GM21381 (cell line): ENCODE data around the gene CCDC39.
A peak's percentile ranks its signal among the peaks of the same experiment; 100 is the strongest.
"Not testable (repeated sequence)": the region's sequence is repeated elsewhere in the genome, so short reads cannot be mapped to it uniquely, and the experiment has no call there.

Experiments used
- ATAC-seq: cut with Tn5 transposase; IDR thresholded peaks from one replicate; pipeline ENCODE4 v1.9.1; 2021; ENCODE audit warnings: mild to moderate bottlenecking, moderate library complexity; ENCODE audit not compliant: unreplicated experiment

Gene CCDC39

GRCh38 chr3:180626844-180627243 is 52.4 kb downstream of the CCDC39 start:
- peak; percentile 95 for ATAC-seq

GRCh38 chr3:180624714-180625113 is 54.6 kb downstream of the CCDC39 start:
- peak; percentile 33 for ATAC-seq

- no peak for ATAC-seq
These were observed 59.6 kb downstream of the CCDC39 start for GRCh38 chr3:180619723-180620122.

GRCh38 chr3:180618563-180618962 is 60.7 kb downstream of the CCDC39 start:
- not testable (repeated sequence) for ATAC-seq

DNA sequence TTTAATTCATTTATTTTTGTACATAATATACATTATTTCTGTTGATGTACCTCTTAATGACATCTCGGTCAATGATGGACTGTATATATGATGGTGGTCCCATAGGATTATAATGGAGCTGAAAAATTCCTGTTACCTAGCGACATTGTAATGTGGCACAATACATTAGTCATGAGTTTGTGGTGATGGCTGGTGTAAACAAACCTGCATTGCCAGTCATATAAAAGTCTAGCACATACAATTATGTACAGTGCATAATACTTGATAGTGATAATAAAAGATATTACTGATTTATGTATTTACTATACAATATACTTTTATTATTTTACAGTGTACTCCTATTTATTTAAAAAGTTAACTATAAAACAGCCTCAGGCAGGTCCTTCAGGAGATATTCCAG is 62.2 kb downstream of the CCDC39 start:
- ATAC-seq: no peak

DNA sequence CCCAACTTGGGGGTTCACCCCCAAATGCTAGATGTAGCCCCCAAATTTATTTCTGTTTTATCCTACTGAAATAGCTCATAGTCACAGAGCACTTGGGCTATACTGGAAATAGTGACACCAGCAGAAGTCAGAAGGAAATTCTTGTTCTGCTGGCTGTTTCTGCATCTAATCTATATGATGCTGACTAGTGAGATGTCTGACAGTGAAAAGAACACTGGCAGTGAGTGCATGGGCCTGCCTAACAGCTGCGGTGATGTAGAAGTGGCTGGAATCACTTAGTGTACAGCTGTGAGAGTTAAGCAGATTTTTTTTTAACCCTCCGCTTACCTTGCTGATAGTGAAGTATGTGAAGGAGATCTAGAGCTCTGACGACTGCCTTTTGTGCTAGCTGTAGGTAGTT is 63.3 kb downstream of the CCDC39 start:
- no peak for ATAC-seq

GRCh38 chr3:180612364-180612763 is 66.9 kb downstream of the CCDC39 start:
- ATAC-seq: no peak

- ATAC-seq: no peak
These were observed 68.3 kb downstream of the CCDC39 start for GRCh38 chr3:180611006-180611405.

DNA sequence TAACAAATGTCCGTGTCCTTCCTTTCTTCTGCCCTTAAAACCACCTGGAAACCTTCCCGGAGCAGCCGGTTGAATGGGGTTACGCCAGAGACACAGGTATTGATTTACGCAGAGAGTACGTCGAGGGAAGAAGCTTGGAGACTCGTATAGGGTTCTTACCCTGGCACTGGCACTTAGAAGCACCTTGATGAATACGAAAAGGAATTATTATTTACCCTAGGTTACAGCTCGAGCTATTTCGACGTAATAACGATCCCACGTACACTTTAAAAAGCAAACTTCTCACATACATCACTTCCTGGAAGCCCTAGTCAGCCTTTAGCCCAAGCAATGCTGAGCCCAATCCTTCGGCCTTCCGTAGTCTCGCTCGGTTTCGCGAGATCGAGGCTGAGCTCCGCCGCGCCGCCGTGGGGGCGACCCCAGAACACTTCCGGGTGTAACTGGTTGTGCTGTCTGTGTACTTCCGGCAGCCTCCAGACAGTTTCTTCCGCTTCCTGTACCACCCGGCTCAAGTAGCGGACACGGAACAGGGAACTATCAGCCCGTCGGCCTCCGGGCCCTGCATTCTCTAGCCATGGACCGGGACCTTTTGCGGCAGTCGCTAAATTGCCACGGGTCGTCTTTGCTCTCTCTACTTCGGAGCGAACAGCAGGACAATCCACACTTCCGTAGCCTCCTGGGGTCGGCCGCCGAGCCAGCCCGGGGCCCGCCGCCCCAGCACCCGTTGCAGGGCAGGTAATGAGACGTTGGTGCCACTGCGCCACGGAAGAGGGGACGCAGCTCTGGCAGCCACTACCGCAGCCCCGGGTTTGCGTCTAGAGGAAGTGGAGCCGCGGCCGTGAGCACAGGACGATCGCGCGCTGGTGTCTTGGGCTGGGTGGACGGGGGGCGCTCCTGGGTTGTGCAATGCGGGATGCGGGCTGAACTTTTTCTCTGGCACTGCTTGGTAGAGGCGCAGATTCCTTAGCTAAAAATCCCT is 77.3 kb downstream of the CCDC39 start, which contains the start of gene TTC14:
TSS of gene TTC14 (plus strand) at position 476 of the 979 bp plus-strand sequence. CDS start at position 575, 99 bp downstream.
- peak; percentile 98 for ATAC-seq

- no peak for ATAC-seq
These were observed 78.8 kb downstream of the CCDC39 start for GRCh38 chr3:180600473-180600872.

DNA sequence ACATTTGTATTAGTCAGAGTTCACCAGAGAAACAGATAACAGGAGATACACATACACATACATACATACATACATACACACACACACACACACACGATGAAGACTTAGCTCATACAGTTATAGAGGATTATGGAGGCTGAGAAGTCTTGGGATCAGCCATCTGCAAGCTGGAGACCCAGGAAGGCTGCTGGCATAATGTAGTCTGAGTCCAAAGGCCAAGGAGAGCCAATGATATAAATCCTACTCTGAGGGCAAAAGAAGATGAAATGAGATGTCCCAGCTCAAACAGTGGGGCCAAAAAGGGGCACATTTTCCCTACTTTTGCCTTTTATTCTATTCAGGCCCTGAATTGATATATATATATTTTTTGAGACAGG is 83.7 kb downstream of the CCDC39 start:
- no peak for ATAC-seq

DNA sequence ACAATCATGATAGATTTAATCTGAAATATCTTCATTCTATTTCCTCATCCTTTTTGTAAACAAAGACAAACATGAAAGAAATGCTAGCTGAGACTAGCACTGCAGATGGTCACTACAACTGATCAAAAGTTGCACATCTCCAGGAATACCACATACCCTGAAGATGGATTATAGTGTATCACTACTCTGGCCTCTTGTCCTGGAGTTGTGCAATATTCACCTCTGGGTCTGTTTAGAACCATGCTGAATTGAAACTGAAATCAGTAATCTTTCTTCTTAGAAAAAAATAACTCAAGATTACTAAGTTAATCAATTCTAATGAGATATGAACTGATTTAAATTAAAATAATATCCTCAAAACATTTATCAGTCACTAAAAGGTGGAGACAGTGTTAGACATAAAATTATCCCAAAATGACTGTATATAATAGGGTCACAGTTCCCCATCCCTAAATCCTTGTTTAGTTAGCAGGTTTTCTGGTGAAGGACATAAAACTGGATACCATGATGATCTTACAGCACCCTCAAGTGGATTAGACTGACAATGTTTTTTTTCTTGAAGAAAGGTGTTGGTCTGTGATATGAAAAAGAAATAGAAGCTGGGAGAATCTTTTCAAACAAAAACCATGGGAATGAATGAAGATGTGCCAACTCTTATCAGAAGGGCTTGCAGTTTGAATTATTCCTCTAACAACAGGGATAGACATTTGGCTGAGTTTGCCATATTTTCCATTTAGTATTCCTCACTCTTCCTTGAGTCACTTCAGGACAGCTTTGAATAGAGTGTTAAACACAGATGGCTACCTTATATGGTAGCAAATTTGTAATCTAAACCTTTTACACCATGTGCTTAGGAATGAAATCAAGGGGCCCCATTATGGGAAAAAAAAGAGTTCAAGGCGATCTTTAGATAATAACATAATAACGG is 84.4 kb downstream of the CCDC39 start:
- peak; percentile 64 for ATAC-seq

DNA sequence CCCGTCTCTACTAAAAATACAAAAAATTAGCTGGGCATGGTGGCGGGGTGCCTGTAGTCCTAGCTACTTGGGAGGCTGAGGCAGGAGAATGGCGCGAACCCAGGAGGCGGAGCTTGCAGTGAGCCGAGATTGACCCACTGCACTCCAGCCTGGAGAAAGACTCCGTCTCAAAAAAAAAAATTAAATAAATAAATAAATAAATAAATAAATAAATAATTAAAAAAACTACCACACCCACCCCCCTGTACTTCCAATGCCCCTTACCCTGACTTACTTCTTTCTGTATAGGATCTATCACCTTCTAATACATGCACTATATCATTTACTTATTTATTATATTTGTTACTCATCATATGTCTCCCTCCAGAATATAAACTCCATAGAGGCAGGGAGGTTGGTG is 85.7 kb downstream of the CCDC39 start:
- not testable (repeated sequence) for ATAC-seq

DNA sequence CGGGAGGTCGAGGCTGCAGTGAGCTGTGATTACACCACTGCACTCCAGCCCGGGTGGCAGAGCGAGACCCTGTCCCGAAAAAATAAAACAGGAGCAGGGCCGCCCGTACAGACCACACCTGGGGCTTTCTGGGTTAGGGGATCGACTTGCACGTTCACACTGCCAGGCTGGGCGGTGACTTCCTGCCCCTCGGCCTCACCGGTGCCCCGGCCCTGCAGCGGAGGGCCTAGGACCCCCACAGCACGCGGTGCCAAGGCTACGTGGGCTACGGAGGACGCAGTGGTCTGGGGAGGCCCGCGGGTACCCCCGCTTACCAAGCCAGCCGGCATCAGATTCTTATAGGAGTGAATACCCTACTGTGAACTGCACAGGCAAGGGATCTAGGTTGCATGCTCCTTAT is 88.9 kb downstream of the CCDC39 start:
- ATAC-seq: no peak

DNA sequence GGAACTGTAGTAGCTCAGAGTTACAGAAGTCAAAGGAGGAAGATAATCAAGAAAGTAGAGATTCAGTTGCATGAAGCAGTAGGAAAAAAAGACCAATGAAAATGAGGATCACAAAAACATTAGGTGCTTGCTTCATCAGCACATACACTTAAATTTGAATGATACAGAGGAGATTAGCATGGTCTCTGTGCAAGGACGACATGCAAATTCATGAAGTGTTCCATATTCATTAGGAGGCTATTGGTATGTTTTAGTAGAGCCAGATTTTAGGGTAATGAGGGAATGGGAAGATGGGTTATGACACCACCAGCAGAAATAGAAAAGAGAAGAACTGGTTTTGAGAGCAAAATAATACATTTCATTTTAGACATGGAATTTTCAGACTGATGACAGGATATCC is 98.4 kb downstream of the CCDC39 start:
- no peak for ATAC-seq

DNA sequence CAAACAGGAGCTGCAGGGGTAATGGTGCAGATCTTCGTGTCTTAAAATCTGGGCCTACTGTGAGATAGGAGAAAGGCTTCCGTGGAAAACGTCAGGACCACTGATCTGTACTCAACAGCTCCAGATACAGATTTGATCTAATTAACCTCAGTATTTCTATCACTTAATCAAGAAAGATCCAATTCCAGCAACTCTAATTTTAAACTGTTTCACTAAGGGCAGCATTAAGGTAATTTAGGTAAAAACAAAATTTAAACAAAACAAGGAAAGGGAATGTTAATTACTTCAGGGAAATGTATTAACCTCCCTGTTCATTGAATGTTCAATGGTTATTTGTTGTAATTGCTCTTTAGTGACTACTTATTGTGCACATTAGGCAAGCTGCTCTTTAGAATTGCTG is 103.7 kb downstream of the CCDC39 start:
- no peak for ATAC-seq

DNA sequence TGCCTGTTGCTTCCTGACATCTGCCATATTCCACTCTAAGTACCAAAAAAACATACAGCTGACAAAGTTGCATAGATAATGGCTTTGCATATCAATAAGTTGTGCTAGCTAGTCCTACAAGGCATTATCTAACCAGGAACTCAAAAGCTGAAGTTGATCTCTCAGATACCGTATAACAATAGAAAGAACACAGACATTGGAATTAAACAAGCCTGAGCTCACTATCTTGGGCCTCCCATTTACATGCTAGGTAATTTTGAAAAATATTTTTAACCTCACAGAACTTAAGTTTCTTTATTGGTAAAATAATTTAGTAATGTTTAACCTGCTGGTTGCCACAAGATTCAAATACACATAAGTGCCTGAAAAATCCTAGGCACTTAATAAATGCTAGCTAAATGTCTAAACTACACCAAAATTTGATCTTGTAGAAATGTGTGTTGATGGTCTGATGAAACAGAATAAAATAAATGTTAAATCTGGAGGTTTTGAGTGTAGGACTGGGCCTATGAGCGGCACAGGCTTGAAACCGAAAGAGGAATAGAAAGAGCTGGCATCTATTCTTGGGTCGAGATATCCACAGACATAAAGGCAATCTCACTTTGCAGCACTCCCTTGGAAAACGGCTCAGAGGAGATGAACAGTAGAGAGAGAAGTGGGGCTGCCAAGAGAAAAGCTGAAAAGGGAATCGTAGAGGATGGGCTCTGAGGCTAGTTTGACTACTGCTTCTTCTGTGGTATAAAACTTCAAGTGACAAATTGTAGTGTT is 107.3 kb downstream of the CCDC39 start:
- ATAC-seq: peak; percentile 79

GRCh38 chr3:180570238-180570637 is 109.1 kb downstream of the CCDC39 start:
- ATAC-seq: no peak

GRCh38 chr3:180564676-180565075 is 114.6 kb downstream of the CCDC39 start:
- ATAC-seq: no peak
